Panc1 (cell line): ENCODE results near the gene DHODH. TPM values are rescaled to one million over a fixed set of nuclear protein-coding genes. Genes with fewer than 3 reads are reported as not detected.
"Not testable (repeated sequence)": the region's sequence is repeated elsewhere in the genome, so short reads cannot be mapped to it uniquely, and the experiment has no call there.

ENCODE experiments used
- ATAC-seq: fragments of 200-7000 bp; cut with Tn5 transposase; 2 replicates; pipeline ENCODE4 v1.9.1; 2020; ENCODE audit warnings: mild to moderate bottlenecking, moderate library complexity
- BruUV-seq: library from RNA; stranded (reverse); fragments of 400-500 nt; replicated peaks from 2 replicates; lab custom pipeline; 2021; lab: Mats Ljungman, UMichigan
- CTCF ChIA-PET: fragments of 300-600 bp; sonication (Branson Sonifier 250); formaldehyde crosslinking; loops from one replicate; lab custom pipeline; 2022; ENCODE audit warnings: antibody characterized with exemption; lab: Charles Lee
- POLR2A ChIA-PET: fragments of 300-600 bp; sonication (Branson Sonifier 250); formaldehyde crosslinking; loops from one replicate; lab custom pipeline; 2022; ENCODE audit warnings: antibody characterized with exemption; lab: Charles Lee
- DNase-seq: peaks from one replicate; pipeline ENCODE4 v3.0.0-alpha.2; 2010; ENCODE audit warnings: low read depth, low spot score
- H3K27ac ChIP-seq: 2 replicates; pipeline ENCODE4 v1.5.1; 2011; ENCODE audit warnings: mild to moderate bottlenecking, low read length, inconsistent platforms
- H3K27me3 ChIP-seq: fragments of 200-500 bp; sonication (Bioruptor generic); 2 replicates; pipeline ENCODE4 v1.6.0; 2014; ENCODE audit warnings: low read length, inconsistent platforms; ENCODE audit not compliant: control insufficient read depth, insufficient read depth
- H3K36me3 ChIP-seq: fragments of 200-500 bp; sonication (Bioruptor generic); 2 replicates; pipeline ENCODE4 v1.5.1; 2014; ENCODE audit warnings: inconsistent platforms, mild to moderate bottlenecking, low read length, moderate library complexity; ENCODE audit not compliant: control insufficient read depth, insufficient read depth
- H3K4me1 ChIP-seq: 2 replicates; pipeline ENCODE4 v1.5.1; 2011; ENCODE audit warnings: inconsistent platforms, mild to moderate bottlenecking, low read length, moderate library complexity; ENCODE audit not compliant: control insufficient read depth, insufficient read depth
- H3K4me3 ChIP-seq, 2 experiments: 2 replicates each; pipeline ENCODE4 v1.5.1; 2011 to 2012; ENCODE audit warnings: low read depth in 2 of 2, low read length in 2 of 2, mild to moderate bottlenecking in 2 of 2, inconsistent platforms in 1 of 2, moderate library complexity in 1 of 2
- H3K9me3 ChIP-seq: fragments of 200-500 bp; sonication (Bioruptor generic); 2 replicates; pipeline ENCODE4 v1.5.1; 2014; ENCODE audit warnings: low read depth, mild to moderate bottlenecking, inconsistent platforms, low read length, moderate library complexity; ENCODE audit not compliant: control insufficient read depth, insufficient read depth
- POLR2AphosphoS5 ChIP-seq: IDR thresholded peaks from 2 replicates; pipeline ENCODE4 v1.6.1; 2012; ENCODE audit warnings: mild to moderate bottlenecking, low read depth, low read length, moderate library complexity
- SIN3A ChIP-seq: IDR thresholded peaks from 2 replicates; pipeline ENCODE4 v1.6.1; 2012; ENCODE audit warnings: low read depth, mild to moderate bottlenecking, low read length, moderate library complexity, borderline replicate concordance; ENCODE audit not compliant: insufficient read depth
- TCF7L2 ChIP-seq: IDR thresholded peaks from 2 replicates; pipeline ENCODE4 v1.6.1; 2011; ENCODE audit warnings: mild to moderate bottlenecking, low read depth, low read length, inconsistent platforms
- in situ Hi-C: cut with HindIII; loops from 2 replicates; pipeline ENCODE4 v1.10.0; 2016; ENCODE audit warnings: low sequenced_read_pairs, low pct_unique_long_range_greater_than_20kb
- intact Hi-C: fragments of 100-400 bp; cut with micrococcal nuclease; formaldehyde crosslinking; loops from one replicate; pipeline ENCODE4 v1.10.0; 2022; ENCODE audit not compliant: unreplicated experiment
- total RNA-seq: library from RNA; stranded (reverse); gene quantifications from one replicate; pipeline ENCODE4 v1.2.1, GENCODE V29; 2021; ENCODE audit not compliant: unreplicated experiment
- TF ChIP-seq, protein P1 (sequence below): fragments of 450-650 bp; IDR thresholded peaks from 2 replicates; pipeline ENCODE4 v1.5.1; 2017; ENCODE audit warnings: mild to moderate bottlenecking
- TF ChIP-seq, protein P2 (sequence below), 2 experiments: IDR thresholded peaks; 2 replicates each; pipeline ENCODE4 v1.6.1; 2011 to 2012; ENCODE audit warnings: low read depth in 2 of 2, control low read depth in 1 of 2, low read length in 1 of 2, mild to moderate bottlenecking in 1 of 2, moderate library complexity in 1 of 2; ENCODE audit not compliant: insufficient read depth in 1 of 2

Gene DHODH
- total RNA-seq, 1 experiment from 2014 or later = 8.9 TPM

DNA sequence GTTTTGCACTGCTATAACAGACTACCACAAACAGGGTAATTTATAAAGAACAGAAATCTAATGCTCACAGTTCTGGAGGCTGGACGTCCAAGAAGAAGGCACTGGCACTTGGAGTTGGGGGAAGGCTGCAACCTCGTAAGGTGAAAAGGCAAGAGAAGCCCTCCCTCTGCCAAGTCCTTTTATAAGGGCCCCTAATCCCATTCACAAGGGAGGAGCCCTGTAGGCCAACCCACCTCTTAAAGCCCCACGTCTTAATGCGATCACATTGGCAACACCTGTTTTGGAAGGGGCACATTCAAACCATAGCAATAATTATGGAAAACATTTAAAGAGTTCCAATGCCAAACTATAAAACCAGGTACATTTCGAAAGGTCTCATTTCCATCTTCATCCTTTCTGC lies 13.5 kb upstream of the DHODH start:
- H3K27ac ChIP-seq = no peak overlapping the region
- intact Hi-C loops (no loop called here), in situ Hi-C loops (no loop called here)
- ChIA-PET CTCF (no interaction called here), POLR2A (no interaction called here)
- no peak for ATAC-seq
- H3K4me1 ChIP-seq = no peaks in the 10 kb centered on the region
- H3K36me3 ChIP-seq = no peaks in the 10 kb centered on the region; the same call in 1 of the 2 replicates
- H3K4me3 ChIP-seq = no peak overlapping the region
- H3K9me3 ChIP-seq = no peaks in the 10 kb centered on the region
- TF ChIP-seq SIN3A = no peak
- no peak for TF ChIP-seq POLR2AphosphoS5
- TF ChIP-seq, protein P1, sequence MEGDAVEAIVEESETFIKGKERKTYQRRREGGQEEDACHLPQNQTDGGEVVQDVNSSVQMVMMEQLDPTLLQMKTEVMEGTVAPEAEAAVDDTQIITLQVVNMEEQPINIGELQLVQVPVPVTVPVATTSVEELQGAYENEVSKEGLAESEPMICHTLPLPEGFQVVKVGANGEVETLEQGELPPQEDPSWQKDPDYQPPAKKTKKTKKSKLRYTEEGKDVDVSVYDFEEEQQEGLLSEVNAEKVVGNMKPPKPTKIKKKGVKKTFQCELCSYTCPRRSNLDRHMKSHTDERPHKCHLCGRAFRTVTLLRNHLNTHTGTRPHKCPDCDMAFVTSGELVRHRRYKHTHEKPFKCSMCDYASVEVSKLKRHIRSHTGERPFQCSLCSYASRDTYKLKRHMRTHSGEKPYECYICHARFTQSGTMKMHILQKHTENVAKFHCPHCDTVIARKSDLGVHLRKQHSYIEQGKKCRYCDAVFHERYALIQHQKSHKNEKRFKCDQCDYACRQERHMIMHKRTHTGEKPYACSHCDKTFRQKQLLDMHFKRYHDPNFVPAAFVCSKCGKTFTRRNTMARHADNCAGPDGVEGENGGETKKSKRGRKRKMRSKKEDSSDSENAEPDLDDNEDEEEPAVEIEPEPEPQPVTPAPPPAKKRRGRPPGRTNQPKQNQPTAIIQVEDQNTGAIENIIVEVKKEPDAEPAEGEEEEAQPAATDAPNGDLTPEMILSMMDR = no peak
- TF ChIP-seq, protein P2, sequence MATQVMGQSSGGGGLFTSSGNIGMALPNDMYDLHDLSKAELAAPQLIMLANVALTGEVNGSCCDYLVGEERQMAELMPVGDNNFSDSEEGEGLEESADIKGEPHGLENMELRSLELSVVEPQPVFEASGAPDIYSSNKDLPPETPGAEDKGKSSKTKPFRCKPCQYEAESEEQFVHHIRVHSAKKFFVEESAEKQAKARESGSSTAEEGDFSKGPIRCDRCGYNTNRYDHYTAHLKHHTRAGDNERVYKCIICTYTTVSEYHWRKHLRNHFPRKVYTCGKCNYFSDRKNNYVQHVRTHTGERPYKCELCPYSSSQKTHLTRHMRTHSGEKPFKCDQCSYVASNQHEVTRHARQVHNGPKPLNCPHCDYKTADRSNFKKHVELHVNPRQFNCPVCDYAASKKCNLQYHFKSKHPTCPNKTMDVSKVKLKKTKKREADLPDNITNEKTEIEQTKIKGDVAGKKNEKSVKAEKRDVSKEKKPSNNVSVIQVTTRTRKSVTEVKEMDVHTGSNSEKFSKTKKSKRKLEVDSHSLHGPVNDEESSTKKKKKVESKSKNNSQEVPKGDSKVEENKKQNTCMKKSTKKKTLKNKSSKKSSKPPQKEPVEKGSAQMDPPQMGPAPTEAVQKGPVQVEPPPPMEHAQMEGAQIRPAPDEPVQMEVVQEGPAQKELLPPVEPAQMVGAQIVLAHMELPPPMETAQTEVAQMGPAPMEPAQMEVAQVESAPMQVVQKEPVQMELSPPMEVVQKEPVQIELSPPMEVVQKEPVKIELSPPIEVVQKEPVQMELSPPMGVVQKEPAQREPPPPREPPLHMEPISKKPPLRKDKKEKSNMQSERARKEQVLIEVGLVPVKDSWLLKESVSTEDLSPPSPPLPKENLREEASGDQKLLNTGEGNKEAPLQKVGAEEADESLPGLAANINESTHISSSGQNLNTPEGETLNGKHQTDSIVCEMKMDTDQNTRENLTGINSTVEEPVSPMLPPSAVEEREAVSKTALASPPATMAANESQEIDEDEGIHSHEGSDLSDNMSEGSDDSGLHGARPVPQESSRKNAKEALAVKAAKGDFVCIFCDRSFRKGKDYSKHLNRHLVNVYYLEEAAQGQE (IDR thresholded peaks at IDR 0.05; ENCODE audit: insufficient read depth in 1 of 2, low read depth in 2 of 2, low read length in 1 of 2) = no peak
- no peak for TF ChIP-seq TCF7L2
- H3K27me3 ChIP-seq = peaks cover 2% of the 10 kb centered on the region; the same call in 1 of the 2 replicates
- BruUV-seq = no TSS peak
- no peak for DNase-seq

GRCh38 chr16:71997578-71997977 lies 11.0 kb upstream of the DHODH start:
- intact Hi-C loops, BruUV-seq, ATAC-seq: not testable (repeated sequence)

GRCh38 chr16:72001180-72001874 lies 7.2 kb upstream of the DHODH start:
- ATAC-seq = no peak
- TF ChIP-seq, protein P1 = no peak
- TF ChIP-seq POLR2AphosphoS5 (no peak), TCF7L2 (no peak), SIN3A (no peak)
- TF ChIP-seq, protein P2 (IDR thresholded peaks at IDR 0.05; ENCODE audit: insufficient read depth in 1 of 2, low read depth in 2 of 2, low read length in 1 of 2) = no peak
- H3K9me3 ChIP-seq = no peaks in the 10 kb centered on the region
- H3K27ac ChIP-seq = no peak overlapping the region
- H3K4me3 ChIP-seq = no peak overlapping the region
- H3K27me3 ChIP-seq = peaks cover 2% of the 10 kb centered on the region; the same call in 1 of the 2 replicates
- no TSS peak for BruUV-seq
- ChIA-PET CTCF (no interaction called here), POLR2A (no interaction called here)
- H3K4me1 ChIP-seq = no peaks in the 10 kb centered on the region
- intact Hi-C loops (no loop called here), in situ Hi-C loops (no loop called here)
- H3K36me3 ChIP-seq = no peaks in the 10 kb centered on the region
- no peak for DNase-seq

More at GRCh38 chr16:71997578-71997977, 11.0 kb upstream of the DHODH start:
- CTCF ChIA-PET, H3K27me3 ChIP-seq, in situ Hi-C loops, H3K9me3 ChIP-seq, H3K4me1 ChIP-seq, POLR2A ChIA-PET, H3K27ac ChIP-seq, H3K36me3 ChIP-seq, DNase-seq, H3K4me3 ChIP-seq: not testable (repeated sequence)
